ENCODE results near the gene FAM204A.

The FAM204A gene

DNA sequence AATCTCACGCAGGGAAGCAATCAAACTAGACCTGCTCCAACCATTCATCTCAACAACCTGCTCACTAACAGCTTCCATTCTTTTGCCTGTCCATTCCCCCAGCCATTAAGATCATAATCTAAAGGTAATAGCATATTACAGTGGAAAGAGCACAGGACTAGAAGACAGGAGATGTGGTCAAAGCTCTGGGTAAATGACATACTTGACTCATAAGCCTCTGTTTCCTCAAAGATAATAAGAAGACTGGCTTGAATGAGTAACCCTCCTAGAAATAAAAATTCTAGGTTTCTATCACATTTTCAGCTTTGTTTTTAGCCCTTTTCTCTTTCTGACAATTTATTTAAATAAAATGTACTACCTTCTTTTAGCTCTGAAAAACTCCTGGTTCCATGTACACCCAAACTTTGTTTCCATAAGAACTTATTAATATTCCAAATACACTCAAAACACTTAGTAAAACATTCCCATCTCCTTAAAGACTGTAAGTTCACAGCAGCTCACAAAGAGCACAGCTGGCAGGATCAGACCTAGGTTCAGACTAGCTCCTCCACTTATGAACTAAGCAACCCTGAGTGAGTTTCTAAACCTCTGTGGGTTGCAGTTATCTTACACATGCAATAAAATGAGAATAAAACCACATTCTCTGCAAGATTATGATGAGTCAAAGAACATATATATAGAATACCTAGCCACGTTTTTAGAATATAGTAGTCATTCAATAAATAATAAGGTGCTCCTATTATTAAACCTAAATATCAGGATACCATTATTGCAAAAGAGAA lies 11.6 kb downstream of the FAM204A start:
- DNase-seq = no peak

- no peak for DNase-seq
Observed at GRCh38 chr10:118324140-118324539, 18.0 kb downstream of the FAM204A start.

- DNase-seq = no peak
Observed at GRCh38 chr10:118321724-118322575, 20.2 kb downstream of the FAM204A start.

- DNase-seq = no peak
Observed at GRCh38 chr10:118315629-118316028, 26.5 kb downstream of the FAM204A start.

DNA sequence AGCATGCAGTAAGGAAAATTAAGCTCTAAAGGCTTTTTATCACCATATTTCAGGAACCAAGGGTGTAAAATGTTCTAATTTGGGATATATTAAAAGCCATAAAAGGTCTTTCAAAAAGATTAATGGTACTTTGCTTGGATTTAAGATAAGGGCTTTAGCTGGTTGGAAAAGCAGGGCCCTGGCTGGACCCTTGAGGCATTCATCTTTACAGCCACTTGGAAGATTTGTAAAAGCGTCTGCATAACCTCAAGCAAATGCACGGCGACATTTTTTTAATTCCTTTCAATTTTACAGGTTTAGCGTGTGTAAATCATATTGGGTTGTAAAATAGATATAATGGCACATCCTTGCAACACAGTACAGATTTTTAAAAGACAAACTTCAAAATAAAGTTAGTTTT lies 27.2 kb downstream of the FAM204A start:
- DNase-seq = no peak

DNA sequence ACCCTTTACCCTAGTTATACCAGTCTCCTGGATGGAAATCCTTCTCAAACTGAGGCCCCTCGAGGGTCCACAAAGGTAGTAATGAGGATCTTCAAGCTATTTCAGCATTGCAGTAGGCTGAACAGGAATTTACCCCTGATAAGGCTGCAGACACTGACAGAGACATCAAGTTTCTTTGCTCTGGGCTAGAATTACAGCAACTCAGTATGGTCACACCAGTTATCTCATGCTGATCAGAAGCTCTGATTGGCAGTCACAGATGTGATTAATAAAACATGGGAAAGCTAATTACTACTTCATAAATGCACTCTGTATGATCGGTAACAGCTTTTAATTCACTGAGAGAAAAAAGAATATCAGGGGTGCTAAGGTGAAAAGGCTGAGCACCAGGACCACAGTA lies 30.6 kb downstream of the FAM204A start:
- no peak for DNase-seq

- DNase-seq = no peak
Observed at GRCh38 chr10:118310822-118311221, 31.3 kb downstream of the FAM204A start.

- no peak for DNase-seq
Observed at GRCh38 chr10:118309911-118310310, 32.2 kb downstream of the FAM204A start.

DNA sequence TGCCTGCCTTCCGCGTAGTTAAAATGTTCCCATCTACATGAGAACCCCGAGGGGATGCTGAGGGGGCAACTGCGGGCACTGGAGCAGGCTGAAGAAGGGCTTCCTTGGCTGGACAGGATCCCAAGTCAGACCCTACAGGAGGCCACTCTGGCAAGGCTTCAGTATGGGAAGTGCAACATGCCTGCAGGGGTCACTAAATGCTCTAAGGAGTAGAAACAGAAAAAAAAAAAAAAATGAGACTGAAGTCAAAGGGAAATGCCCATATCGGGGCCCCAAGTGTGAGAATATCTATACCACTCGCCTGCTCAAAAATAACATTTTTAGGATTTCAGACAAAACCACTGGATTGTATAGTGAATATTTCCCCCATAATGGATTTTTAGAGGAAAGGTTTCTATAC lies 33.5 kb downstream of the FAM204A start:
- no peak for DNase-seq

- no peak for DNase-seq
Observed at GRCh38 chr10:118307859-118308258, 34.3 kb downstream of the FAM204A start.

DNA sequence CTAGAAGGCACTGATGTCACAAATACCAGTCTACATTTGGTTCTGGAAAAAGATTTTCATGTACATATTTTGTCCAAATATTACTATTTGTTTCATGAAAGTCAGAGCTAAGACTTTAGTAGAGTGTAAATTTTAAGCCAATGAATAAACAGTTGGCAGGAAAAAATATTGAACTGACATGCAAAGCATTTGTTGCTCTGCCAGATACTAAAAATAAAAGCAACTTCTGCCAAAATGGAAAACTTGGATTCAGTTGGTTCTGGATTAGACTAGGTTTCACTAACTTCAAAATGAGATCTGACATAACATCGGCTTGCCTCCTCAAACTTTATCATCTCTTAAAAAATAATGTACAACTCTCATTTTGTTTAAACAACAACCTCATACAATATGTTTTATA lies 34.9 kb downstream of the FAM204A start:
- no peak for DNase-seq

GRCh38 chr10:118305730-118306129 lies 36.4 kb downstream of the FAM204A start:
- no peak for DNase-seq

- DNase-seq = no peak
Observed at GRCh38 chr10:118304521-118304920, 37.6 kb downstream of the FAM204A start.

DNA sequence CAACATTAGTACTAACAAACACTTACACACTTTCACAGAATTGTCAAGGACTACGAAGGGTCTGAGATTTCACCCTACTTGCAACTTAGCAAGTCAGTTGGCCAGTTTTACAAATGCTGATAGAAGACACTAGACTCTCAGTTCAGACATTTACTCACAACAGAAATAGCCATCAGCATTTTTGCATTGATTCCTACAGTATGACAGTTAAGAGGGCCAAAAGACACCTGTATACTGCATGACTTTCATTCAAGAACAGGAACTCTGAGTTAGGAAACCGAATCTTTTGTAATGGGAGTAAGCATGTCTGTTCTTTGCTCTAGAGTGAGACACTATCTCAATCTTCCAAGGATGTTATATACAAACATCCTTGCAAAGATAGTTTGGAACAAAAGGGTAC lies 40.9 kb downstream of the FAM204A start:
- DNase-seq = no peak

GRCh38 chr10:118300320-118300719 lies 41.8 kb downstream of the FAM204A start:
- no peak for DNase-seq

- no peak for DNase-seq
Observed at GRCh38 chr10:118298787-118299186, 43.3 kb downstream of the FAM204A start.

DNA sequence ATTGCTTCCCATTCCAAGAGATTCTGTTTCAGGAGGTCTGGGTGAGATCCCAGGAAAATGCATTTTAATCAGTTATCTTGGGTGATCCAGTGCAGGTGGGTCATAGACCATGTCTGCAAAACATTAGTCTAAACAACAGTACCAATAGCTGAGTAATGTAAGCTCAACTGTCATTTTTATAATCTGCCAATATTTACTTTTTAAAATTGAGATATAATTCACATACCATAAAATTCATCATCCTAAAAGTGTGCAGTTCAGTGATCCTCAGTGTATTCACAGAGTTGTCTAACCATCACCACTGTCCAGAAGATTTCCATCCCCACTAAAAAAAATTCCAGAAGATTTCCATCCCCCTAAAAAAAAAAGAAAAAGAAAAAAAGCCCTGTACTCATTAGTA lies 51.0 kb downstream of the FAM204A start:
- DNase-seq = no peak

DNA sequence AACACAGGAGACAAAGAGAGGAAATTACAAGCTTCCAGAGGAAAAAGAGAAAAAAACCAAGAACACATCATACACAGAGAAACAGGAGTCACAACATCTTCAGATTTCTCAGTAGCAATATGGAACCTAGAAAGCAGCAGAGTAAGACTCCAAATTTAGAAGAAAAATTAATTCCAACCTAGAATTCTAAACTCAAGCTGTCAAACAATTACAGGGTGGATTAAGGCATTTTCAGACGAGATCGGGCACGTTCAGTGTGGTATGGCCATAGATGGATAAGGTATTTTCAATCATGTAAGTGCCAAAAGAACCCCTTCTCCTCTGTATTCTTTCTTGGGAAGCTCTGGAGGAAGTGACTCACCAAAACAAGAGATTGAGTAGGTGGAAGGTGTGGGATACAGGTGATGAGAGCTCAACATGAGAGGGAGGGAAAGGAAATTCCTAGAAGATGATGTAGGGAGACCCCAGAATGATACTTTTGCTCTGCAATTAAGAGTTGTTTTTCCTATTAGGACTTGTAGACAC lies 51.6 kb downstream of the FAM204A start:
- DNase-seq = no peak

DNA sequence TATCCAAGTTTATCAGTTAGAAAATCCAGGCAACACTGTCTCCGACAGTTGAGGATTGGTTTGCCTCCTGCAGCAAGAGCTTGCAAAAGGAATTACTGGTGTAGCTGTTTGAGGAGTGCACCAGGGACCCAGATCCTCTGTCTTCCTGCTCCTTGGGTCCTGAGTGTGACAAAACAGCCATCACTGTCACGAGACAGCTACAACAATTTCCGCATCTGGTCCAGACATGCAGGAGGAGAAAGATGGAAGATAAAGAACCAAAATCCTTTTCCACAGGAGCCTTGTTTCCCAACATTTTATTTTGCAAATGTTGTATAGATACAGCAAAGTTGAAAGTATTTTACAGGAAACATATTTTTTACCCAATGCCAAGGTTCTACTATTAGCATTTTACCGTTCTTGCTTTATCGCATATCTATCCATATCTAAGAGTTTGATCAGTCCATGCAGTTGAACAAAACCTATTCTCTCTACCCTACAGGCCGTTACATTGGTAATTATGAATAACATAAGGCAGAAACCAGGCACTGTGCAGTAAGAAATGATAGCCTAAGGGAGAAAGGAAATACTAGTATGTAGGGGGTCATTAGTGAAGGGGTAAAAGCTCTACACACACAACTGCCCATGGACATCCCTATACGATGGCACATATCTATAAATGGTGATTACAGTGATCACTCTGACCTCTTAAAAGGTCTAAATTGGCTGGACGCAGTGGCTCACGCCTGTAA lies 54.9 kb downstream of the FAM204A start:
- DNase-seq = no peak

DNA sequence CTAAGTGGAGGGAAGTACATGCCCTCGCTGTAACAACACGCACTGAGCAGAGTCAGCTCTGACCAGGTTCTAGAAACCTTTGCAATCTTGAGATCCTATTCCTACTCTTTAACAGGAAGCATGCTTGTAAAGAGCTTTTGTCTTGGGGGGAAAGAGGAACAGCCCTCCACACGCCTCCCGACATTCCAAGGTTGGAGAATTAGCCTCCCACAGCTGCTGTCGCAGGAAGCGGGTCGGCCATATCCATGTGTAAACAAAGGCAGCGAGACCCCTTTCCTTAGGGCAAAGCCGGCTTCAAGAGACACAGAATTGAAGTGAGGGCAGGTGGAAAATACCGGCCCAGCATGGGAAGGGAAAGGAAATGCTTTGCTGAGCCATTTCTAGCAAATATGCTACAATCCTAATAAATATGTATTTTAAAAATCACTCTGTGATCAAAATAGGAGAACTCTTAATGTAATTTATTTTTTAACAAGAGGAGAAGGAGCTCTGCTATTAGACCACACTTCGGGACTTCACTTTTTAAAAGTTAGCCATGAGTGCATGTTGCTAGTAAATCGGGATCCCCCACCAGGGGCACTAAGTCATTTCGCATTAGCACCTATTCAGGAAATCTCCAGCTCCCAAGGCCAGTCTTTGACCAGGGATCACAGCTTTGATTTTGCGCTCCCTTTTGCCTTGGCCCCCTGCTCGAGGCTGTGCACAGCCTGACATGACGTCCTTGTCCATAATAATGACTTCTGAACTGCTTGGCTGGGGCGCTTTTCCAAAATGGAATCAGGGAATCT lies 55.9 kb downstream of the FAM204A start:
- no peak for DNase-seq

DNA sequence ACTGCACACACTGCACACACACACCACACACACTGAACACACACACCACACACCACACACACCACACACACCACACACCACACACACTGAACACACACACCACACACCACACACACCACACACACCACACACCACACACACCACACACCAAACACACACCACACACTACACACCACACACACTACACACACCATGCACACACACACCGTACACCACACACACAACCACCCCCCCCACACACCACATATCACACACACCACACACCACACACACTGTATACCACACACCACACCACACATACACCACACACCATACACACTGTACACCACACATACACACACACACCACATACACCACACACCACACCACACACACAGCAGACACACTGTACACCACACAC lies 59.5 kb downstream of the FAM204A start:
- DNase-seq = no peak

GRCh38 chr10:118278649-118279048 lies 63.5 kb downstream of the FAM204A start:
- DNase-seq = no peak

- DNase-seq = no peak
Observed at GRCh38 chr10:118277871-118278270, 64.3 kb downstream of the FAM204A start.

All from stimulated activated CD4-positive, alpha-beta T cell treated with anti-CD3 and anti-CD28 coated beads, Interleukin-4, amount 100 ng/mL, for 24 hours (primary cell).